NAMALWA (cell line): ENCODE results near the gene ESR2.
"Not testable (repeated sequence)": the region's sequence is repeated elsewhere in the genome, so short reads cannot be mapped to it uniquely, and the experiment has no call there.

ENCODE experiments used
- DNase-seq: peaks from one replicate; pipeline ENCODE4 v3.0.0-alpha.2; 2015; ENCODE audit warnings: low spot score

Gene ESR2

DNA sequence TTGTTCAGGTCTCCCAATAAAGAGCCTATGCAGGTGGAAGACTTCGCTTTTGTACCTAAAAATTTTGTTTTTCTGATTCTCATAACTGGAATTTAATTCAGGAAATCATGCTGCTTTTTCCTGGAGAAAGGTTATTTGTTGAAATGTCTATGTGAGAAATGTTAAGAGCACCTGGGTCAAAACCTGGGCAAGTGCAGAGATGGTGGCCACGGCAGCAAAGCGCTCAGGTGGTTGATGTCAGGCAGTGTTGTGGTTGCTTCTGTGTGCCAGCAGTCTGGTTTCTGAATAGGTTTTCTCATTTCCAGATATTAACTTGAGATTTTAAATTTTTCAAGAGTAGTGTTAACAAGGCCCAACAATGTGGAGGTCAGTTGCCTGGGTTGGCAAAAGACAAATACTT lies 96.2 kb downstream of the ESR2 start:
- no peak for DNase-seq

DNA sequence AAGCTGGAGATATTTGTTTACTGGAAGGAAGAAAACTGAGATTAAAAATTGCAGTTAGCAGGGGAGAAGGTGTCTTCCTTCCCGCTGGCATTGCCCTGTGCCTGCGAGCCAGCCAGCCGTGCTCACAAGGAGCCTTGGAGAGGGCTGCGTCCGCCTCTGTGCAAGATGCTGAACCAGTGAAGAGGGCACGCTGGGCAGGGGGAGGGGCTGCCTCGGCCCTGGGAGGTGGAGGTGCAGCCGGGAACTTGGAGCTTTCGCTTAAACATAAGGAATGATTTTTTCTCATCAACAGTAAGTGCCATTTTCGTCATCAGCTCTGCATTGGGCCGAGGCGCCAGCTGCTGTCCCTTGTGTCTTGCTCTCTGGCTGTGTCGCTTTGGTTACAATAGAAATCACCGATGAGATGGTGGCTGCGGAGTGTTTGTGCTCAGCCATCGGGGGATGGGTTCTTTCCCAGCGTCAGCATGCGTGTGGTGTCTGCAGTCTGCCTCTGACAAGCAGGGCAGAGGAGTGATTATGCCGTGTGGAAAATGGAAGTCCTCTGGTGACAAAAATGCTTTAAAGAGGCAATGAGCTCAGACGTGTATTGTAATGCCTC lies 97.3 kb downstream of the ESR2 start:
- no peak for DNase-seq

DNA sequence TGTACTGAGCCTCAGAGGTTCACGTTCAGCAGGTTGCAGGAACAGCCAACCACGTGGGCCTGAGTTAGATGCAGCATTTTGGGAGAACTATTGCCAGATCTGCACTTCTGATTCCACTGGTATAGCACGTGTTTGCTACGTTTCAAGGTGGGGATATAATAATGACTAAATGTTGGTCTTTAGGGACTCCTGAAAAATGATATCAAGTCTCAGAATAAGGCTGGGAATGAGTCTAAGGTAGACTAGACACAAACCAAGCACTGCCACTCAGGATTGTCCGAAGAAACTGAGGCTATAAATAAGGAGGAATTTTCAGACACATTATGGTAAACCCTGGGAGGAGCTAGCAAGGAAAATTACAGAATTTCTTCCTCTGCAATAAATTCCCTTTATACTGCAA lies 98.1 kb downstream of the ESR2 start:
- DNase-seq, result no peak

DNA sequence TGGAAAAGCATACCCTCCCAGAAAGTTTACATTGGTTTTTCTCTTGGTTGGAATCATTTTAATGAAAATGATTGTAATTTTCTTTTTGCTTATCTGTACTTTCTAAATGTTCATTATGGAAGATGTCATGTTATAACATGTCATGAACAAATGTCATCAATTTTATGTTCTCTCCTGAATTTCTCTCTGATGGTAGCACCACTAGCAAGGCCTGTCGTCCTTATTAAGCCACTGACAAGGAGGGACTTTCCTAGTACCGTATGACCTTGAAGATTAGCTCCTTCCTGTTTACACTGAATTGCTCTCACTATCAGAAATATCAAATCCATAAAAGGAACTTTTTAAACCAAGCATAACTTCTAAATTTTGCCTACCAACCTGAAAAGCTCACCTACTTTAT lies 99.0 kb downstream of the ESR2 start:
- peak; percentile 7 for DNase-seq

DNA sequence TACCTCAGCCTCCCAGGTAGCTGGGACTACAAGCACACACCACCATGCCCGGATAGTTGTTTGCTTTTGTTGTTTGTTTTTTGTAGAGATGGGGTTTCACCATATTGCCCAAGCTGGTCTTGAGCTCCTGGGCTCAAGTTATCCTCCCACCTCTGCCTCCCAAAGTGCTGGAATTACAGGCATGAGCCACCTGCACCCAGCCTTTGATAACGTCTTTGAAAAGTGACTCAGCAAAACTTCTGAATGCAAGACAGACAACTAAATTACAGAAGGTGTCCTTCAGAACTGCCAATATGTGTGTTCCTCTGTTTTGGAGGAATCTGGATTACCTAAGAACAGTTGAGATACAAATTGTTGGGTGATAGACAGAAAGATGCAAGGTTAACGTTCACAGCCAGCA lies 99.8 kb downstream of the ESR2 start:
- no peak for DNase-seq

DNA sequence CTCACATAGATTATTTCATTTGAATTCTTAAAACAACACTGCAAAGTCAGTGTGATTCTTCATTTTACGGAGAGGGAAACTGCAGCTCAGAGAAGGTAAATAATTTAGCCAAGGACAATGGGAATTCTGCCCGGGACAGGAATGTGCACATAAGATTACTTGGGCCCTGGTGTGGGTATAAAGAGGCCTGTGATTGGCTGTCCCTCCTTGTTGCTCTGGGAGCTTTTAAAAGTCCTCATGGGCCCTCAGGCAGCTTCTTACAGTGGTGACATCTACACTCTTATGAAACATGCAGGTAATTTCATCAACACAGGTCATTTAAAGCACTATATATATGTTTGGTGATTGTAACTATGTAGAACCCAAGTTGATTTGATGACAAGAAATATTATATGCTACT lies 100.3 kb downstream of the ESR2 start:
- no peak for DNase-seq

DNA sequence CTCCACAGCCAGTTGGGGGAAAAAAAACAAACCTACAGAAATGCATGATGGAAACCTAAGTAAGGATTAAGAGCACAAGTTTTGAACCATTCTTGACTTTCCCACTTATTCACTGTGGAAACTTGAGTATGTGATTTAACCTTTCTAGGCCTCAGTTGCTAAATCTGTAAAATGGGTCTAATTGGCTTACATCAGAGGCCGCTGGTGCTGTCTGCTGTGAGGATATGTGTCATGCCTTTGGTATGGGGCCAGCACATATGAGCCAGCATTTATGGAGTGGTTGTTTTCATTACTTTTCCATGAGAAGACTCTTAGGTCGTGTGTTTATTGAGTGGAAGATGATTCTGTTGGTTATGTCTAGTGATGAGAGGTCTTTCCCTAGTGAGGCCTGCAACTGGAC lies 102.4 kb downstream of the ESR2 start:
- no peak for DNase-seq

DNA sequence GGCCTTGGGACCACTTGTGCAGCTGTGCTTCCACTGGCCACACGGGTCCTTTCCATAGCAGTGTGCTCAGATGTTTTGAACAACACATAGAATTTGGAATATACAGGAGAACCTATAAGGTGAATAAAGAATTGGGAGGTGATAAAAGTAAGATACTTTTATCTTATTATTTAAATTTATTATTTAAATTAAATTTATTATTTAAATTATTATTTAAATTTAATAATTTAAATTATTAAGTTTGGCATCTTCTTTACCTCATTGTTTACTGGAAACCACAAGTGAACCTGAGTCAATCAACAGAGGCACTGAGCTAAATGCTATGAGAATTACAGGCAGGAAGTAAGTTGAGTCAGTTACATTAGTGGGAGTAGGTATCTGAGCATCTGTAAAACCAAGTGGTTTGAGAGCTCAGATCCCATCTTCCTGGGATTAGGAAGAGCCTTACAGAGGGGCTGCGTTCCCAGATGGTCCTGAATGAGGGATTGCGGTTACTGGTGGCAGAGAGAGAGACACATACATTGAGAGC lies 103.1 kb downstream of the ESR2 start:
- no peak for DNase-seq

DNA sequence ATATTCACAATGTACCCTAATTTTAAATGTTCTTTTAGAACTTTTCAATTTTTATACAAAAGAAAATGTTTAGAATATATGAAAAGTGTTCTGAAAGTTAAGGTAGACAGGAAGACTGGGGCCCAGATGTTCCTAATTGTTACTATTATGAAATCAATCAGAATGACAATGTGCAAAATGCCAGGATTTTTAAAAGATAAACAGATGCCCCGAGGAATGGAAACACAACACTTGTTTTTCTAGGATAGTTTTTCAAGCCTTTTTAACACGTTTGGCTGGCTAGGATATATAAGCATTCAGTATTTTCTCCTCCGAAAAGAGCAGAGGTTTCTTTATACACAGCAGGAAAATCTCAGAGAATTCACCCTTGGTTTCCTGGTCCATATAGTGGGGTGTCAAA lies 106.8 kb downstream of the ESR2 start:
- no peak for DNase-seq

DNA sequence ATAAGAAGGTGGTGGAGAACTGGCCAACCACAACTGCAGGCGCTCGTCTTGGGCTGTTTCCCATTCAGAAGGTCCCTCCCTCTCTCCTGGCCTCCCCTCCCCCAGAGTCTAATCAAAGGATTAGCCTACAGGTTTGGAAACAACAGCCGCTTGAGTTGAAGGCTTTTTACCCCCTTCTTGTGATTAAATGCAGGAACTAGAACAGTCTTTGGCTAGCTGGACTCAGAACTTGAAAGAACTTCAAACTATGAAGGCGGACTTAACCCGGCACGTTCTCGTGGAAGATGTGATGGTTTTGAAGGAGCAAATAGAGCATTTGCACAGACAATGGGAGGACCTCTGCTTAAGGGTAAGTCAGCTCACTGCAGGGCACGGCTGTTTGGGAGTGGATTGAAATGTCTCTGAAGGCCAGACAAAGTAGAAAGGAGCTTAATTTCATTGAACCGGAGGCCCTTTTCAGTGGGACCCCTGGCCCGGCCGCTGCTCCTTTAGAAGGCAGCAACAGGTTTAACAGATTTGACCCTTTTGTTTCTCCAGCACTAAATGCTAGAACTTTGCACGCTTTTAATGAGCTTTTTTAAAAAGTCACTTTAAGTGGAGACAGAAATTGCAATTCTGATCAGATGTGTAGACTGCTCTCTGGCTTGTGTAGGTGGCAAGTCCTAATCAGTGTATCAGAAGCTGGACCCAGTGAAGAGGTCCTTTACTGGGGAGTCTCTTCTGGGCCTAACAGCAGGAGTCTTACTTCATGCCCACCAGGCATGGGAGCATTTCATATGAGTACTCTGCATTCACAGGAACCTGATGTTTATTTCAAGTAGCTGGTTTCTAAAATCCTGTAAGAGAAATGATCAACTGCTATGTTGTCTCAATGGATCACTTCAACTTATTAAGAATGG lies 107.7 kb downstream of the ESR2 start:
- no peak for DNase-seq

DNA sequence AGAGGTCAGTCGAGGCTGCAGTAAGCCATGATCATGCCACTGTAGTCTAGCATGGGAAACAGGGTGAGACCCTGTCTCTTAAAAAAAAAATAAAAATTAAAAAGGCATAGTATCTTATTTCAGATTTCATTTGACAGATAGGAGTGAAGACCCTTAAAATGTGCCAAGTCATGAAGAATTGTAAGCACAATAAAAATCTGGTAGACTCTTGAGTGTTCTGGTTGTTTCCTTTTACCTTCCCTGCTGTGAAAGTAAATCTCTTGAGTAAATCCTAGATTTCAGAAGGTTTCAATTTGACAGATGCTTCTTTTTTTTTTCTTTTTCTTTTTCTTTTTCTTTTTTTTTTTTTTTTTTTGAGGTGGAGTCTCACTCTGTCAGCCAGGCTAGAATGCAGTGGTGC lies 109.0 kb downstream of the ESR2 start:
- no peak for DNase-seq

DNA sequence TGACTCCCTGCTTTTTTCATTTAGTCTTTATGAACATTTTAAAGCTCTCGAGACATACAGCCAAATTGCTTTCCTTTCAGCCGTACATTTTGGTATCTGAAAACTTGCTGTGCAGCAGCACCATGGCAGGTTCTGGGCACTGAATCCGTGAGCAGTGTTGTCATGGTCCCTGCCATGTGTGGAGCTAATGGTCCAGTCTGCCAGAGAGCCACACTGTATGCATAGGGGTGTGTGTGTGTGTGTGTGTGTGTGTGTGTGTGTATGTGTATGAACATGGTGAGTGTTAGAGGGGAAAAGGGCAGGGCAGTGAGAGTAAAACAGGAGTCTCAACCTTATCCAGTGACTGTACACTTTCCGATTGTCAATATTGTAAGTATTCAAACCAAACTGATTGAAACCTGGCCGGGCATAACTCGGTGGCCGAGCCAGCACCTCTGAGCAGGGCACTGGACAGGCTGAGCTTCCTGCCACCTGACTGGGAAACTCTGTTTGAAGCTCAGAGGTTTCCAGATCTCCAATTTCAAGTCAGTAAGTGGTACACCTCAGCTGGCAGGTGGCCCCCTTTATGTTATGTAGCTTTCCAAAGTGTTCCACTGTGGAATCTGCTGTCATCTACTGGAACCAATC lies 110.0 kb downstream of the ESR2 start:
- DNase-seq, result no peak

DNA sequence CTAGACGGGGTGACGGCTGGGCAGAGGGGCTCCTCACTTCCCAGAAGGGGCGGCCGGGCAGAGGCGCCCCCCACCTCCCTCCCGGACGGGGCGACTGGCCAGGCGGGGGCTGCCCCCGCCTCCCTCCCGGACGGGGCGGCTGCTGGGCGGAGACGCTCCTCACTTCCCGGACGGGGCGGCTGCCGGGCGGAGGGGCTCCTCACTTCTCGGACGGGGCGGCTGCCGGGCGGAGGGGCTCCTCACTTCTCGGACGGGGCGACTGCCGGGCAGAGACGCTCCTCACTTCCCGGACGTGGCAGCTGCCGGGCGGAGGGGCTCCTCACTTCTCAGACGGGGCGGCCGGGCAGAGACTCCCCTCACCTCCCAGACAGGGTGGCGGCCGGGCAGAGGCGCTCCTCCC lies 111.3 kb downstream of the ESR2 start:
- DNase-seq, result not testable (repeated sequence)

DNA sequence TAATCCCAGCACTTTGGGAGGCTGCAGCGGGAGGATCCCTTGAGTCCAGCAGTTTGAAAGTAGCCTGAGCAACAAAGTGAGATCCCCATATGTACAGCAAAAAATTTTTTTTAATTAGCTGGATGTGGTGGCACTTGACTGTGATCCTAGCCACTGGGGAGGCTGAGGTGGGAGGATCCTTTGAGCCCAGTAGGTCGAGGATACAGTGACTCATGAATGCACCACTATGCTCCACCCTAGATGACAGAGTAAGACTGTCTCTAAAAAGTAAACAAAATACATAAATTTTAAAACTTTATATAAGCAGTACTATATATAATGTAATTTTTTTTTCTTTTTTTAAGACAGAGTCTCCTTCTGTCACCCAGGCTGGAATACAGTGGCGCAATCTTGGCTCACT lies 115.4 kb downstream of the ESR2 start:
- no peak for DNase-seq

DNA sequence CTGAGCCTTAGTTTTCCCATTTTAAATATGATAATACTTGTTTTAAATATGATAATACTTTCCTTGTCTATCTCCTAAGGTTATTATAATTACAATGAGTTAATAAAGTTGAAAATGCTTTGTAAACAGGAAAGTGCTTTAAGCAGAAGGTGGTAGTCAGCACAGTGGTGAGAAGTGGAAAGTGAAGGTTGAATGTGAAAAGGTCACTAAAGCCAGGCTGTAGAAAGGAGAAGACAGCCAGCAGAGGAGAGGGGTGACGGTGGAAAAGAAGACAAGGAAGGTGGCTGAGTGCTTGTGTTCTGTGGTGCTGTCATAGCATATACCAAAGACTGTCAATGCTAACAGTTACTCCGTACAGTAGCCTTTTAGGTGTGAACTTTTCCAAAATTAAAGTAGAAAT lies 117.8 kb downstream of the ESR2 start:
- DNase-seq, result no peak

DNA sequence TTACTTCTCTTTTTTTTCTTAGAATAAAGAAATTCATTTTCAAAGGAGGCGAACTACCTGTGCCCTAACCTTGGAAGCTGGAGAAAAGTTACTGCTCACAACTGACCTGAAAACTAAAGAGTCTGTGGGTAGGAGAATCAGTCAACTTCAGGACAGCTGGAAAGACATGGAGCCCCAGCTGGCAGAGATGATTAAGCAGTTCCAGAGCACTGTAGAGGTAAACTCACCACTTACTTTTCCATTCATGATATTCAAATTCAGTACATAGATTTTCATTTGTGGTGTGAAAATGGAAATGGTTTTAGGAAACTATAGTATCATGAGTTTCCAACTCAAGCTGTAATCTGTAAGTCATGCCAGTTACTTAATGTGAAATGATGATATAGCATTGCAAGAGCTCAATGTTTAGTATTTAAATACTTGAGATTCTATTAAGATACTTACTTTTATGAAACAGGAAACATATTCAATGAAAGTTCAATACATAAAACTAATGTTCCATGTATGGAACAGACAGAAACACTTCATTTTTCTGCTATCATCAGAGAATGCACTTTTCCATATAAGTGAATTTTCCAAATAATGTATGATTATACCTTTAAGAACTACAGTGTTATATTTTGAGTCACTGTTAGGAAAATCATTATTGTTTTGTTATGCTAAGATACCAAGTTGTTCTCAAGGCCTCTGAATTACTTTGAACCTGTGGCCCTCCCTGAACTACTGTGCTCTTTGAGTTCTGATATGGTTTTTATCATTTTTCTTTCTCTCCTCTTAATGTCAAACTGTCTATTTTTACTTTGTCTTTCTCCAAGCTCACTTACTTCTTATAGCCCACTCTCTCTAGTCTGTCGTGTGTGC lies 119.0 kb downstream of the ESR2 start:
- no peak for DNase-seq

DNA sequence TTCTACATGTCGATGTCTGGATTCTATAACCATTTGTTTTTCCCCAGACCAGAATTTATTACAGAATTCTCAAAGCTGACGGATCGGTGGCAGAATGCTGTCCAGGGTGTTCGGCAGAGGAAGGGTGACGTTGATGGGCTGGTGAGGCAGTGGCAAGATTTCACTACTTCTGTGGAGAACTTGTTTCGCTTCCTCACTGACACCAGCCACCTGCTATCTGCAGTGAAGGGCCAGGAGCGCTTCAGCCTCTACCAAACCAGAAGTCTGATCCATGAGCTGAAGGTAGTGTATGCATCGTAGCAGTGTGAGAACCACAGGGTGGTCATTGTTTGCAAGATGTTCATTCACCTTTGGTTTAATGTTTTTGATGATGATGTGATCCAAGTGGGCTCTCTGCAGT lies 124.0 kb downstream of the ESR2 start:
- DNase-seq, result no peak

DNA sequence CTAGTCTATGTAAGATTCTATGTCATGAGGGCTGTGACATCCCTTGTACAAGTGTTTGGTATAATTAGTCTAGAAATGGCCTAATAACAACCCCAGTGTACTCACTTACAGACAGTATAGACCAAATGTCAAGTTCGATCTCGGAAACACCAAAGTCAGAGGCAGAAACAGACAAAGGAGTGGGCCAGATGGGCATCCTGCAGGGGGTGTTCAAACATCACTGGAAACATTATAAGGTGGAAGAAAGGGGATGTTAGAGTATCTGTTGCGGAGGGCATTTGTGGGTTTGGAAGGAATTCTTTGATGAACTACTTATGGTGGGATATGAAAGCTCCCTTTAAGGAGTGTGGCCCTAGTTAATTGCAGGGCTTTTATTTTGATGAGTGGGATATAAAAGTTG lies 134.6 kb downstream of the ESR2 start:
- no peak for DNase-seq

DNA sequence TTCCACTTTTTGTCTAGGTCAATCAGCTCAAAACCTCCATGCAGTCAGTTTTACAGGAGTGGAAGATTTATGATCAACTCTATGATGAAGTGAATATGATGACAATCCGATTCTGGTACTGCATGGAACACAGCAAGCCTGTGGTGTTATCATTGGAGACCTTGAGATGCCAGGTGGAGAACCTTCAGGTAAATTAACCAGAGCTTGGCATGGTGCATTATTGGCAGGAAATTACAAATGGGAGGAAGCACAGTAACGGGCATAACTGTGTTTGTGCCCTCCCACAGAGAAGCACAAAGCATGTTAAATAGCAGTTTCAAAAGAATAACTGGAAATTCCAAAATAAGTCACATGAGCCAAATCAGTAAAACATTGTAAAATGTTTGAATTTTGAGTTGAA lies 135.6 kb downstream of the ESR2 start:
- DNase-seq, result no peak

DNA sequence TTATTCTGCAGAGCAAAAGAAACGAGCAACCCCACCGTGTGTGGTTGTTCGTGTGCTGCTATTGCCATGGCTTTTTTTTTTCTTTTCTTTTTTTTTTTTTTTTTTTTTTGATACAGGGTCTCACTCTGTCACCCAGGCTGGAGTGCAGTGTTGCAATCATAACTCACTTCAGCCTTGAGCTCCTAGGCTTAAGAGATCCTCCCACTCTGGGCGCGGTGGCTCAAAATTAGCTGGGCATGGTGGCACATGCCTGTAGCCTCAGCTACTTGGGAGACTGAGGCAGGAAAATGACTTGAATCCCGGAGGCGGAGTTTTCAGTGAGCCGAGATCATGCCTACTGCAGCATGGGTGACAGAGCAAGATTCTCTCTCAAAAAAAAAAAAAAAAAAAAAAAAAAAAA lies 144.2 kb downstream of the ESR2 start:
- DNase-seq, result no peak

DNA sequence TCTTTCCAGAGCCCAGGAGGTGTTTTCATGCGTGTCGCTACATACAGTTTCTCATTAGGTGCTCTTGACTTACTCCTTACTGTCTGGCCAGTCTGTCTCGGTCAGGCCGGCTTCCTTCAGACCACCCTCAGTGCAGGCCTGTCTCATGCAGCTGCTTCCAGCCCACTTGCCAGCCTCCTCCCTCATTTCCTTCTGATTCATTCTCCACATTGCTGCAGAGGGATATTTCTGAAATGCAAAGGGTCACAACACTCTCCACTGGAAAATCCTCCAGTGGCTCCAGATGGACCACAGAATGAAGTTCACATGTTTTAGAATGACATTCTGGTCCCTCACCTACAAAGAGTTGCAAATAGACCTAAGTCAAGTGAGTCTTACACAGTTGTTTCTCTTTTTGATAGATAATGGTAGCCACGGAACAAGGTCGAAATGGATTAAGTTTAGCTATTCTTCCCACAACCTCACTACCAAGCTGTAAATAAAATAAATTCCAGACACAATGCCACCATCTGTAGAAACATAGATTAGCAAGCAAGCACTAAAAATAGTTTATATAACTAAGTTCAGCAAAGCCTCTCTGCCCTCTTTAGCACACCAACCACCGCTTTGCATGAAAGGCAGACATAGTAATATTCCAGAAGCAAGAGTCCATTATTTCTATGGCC lies 146.9 kb downstream of the ESR2 start:
- no peak for DNase-seq
